Effector memory CD4-positive, alpha-beta T cell (primary cell): ENCODE data around the gene STIMATE.

Experiments
- DNase-seq, 3 donors: peaks; one replicate each; pipeline ENCODE4 v3.0.0-alpha.2; 2020
- H3K27ac ChIP-seq: 2 replicates; pipeline ENCODE4 v1.7.0; 2013; ENCODE audit warnings: mild to moderate bottlenecking, low read length, moderate library complexity; ENCODE audit not compliant: insufficient read depth, poor library complexity, severe bottlenecking
- H3K27me3 ChIP-seq: replicated peaks from 2 replicates; pipeline ENCODE4 v1.7.0; 2013; ENCODE audit warnings: mild to moderate bottlenecking, low read length; ENCODE audit not compliant: insufficient read depth, control insufficient read depth, poor library complexity, severe bottlenecking
- H3K36me3 ChIP-seq: 2 replicates; pipeline ENCODE4 v1.7.0; 2013; ENCODE audit warnings: mild to moderate bottlenecking, low read length, moderate library complexity; ENCODE audit not compliant: control insufficient read depth, insufficient read depth
- H3K4me1 ChIP-seq: 2 replicates; pipeline ENCODE4 v1.7.0; 2013; ENCODE audit warnings: low read length, mild to moderate bottlenecking; ENCODE audit not compliant: control insufficient read depth, insufficient read depth, poor library complexity, severe bottlenecking
- H3K4me3 ChIP-seq: 2 replicates; pipeline ENCODE4 v1.7.0; 2013; ENCODE audit warnings: low read length, low read depth, mild to moderate bottlenecking; ENCODE audit not compliant: insufficient read depth, poor library complexity, severe bottlenecking
- H3K9me3 ChIP-seq: 2 replicates; pipeline ENCODE4 v1.7.0; 2013; ENCODE audit warnings: mild to moderate bottlenecking, low read length, moderate library complexity; ENCODE audit not compliant: control insufficient read depth

The STIMATE gene

DNA sequence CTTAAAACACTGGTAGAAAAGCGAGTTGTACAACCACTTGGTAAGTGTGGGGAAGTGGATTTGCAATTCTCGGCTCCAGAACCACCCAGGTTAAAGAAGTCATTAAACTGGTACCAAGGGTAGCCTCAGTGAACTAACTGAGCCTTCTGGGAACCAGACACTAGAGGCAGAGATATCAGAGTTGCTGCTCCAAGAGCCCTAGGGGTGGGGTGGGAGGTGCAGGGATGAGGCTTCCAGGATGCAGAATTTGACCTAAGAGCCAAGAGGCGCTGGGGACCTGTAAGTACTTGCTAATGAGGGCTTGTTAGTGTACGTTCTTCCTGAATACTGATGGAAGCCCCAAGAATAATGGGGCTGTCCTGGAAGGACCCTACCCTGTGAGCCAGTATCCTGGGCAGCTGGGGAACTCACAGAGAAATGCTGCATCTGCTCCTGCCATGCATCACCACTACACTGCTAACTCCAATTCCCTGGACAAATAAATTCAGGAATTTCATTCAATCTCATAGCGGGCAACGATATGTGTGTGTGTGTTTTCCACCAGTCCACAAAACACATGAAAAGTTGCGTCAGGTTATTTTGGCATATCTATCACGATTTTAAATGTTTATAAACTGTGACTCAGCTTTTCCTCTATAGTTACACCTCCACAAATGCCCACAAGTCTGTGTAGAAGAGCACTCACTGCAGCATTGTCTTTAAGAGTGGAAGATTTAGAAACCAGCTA lies 23.8 kb downstream of the STIMATE start:
- Histone ChIP-seq H3K36me3 (peaks cover 4% of the 10 kb centered on the region), H3K27me3 (no peaks in the 10 kb centered on the region), H3K9me3 (no peaks in the 10 kb centered on the region), H3K4me1 (peaks cover 4% of the 10 kb centered on the region), H3K4me3 (no peak overlapping the region), H3K27ac (no peak overlapping the region)
- DNase-seq: no peak

DNA sequence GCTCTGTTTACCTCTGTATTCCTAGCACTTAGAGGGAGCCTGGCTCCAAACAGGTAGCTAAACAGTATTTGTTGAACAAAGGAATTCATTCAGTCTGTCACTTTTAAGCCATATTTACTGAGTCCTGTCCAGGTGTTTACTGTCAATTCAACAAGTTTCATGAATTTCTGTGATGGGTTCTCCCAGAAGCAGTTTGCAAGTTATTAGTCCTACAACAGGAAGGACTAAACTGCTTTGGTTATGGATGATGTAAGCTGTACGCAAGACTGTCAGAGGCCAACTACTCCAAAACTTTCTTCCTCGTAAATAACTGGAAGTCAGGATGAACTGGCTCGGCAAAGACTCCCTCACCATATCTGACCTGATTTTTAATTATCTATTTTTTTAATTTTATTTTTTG lies 25.1 kb downstream of the STIMATE start:
- H3K4me3 ChIP-seq: no peak overlapping the region
- no peak overlapping the region for H3K27ac ChIP-seq
- no peaks in the 10 kb centered on the region for H3K9me3 ChIP-seq
- peaks cover 4% of the 10 kb centered on the region for H3K4me1 ChIP-seq
- DNase-seq: no peak
- peaks cover 4% of the 10 kb centered on the region for H3K36me3 ChIP-seq
- H3K27me3 ChIP-seq: no peaks in the 10 kb centered on the region

- Histone ChIP-seq H3K4me3 (no peak overlapping the region), H3K4me1 (peaks cover 4% of the 10 kb centered on the region), H3K36me3 (peaks cover 7% of the 10 kb centered on the region), H3K27me3 (no peaks in the 10 kb centered on the region), H3K9me3 (no peaks in the 10 kb centered on the region), H3K27ac (no peak overlapping the region)
- DNase-seq: no peak
Measured at GRCh38 chr3:52871761-52872160, 25.6 kb downstream of the STIMATE start.

DNA sequence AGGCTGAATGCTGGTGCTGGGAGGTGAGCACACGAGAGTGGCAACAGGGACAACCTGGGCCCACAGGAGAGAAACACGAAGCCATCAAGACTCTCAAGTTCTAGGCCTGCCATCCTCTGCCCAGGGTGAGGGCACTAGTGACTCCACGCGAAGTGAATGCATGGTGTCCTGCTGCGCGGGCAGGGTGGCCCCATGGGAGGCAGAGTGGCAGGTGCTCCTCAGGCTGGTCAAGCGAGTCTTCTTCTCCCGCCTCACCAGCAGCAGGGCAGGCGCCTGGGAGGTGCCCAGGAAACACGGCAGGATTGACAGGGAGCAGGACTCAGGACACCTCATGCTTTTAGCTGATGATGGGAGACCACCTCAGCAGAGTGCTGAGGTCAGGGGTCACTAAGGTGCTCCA lies 26.9 kb downstream of the STIMATE start:
- peaks cover 3% of the 10 kb centered on the region for H3K4me1 ChIP-seq
- no peaks in the 10 kb centered on the region for H3K27me3 ChIP-seq
- H3K36me3 ChIP-seq: peaks cover 8% of the 10 kb centered on the region
- no peaks in the 10 kb centered on the region for H3K9me3 ChIP-seq
- DNase-seq: no peak
- H3K4me3 ChIP-seq: no peak overlapping the region
- H3K27ac ChIP-seq: no peak overlapping the region

GRCh38 chr3:52866427-52866826 lies 30.9 kb downstream of the STIMATE start:
- H3K4me3 ChIP-seq: no peak overlapping the region
- DNase-seq: no peak
- H3K4me1 ChIP-seq: no peaks in the 10 kb centered on the region
- H3K27ac ChIP-seq: no peak overlapping the region
- H3K9me3 ChIP-seq: no peaks in the 10 kb centered on the region
- peaks cover 8% of the 10 kb centered on the region for H3K36me3 ChIP-seq
- H3K27me3 ChIP-seq: no peaks in the 10 kb centered on the region

DNA sequence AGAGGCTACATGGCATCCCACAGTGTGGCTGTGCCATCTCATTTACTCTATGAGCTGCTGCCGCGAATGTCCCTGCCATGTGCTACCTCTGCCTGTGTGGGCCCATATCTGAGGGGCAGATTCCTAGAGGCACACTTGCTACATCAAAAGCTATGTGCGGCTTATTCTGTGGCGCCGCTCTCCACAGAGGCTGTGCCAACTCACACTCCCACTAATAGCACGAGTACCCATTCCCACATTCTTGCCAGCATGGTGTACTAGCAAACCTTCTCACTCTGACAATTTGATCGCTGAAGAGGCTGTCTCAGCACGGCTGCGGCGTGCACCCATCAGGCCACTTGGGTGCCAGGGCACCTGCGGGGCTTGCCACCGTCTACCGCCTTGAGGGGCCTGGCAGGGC lies 31.4 kb downstream of the STIMATE start:
- Histone ChIP-seq H3K9me3 (no peaks in the 10 kb centered on the region), H3K27me3 (no peaks in the 10 kb centered on the region), H3K27ac (no peak overlapping the region), H3K36me3 (peaks cover 8% of the 10 kb centered on the region), H3K4me3 (no peak overlapping the region), H3K4me1 (no peaks in the 10 kb centered on the region)
- no peak for DNase-seq

DNA sequence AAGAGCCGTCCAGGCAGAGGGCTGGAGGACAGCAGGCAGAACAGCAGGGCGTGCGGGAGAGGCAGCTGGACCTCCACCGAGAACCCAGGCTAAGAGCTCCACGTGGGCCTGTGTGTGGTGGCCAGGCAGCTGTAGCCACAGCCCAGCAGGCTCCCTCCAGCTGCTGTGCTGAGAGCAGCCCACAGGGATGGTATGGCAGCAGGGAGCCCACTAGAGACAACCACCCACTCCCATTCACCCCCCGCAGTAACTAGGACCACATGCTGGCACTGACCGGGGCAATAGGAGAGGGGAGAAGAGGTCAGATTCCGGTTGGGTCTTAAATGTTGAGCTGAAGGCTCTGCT lies 37.0 kb downstream of the STIMATE start:
- Histone ChIP-seq H3K4me3 (no peak overlapping the region), H3K27ac (no peak overlapping the region), H3K36me3 (peaks cover 5% of the 10 kb centered on the region), H3K4me1 (no peaks in the 10 kb centered on the region), H3K9me3 (no peaks in the 10 kb centered on the region), H3K27me3 (no peaks in the 10 kb centered on the region)
- no peak for DNase-seq

DNA sequence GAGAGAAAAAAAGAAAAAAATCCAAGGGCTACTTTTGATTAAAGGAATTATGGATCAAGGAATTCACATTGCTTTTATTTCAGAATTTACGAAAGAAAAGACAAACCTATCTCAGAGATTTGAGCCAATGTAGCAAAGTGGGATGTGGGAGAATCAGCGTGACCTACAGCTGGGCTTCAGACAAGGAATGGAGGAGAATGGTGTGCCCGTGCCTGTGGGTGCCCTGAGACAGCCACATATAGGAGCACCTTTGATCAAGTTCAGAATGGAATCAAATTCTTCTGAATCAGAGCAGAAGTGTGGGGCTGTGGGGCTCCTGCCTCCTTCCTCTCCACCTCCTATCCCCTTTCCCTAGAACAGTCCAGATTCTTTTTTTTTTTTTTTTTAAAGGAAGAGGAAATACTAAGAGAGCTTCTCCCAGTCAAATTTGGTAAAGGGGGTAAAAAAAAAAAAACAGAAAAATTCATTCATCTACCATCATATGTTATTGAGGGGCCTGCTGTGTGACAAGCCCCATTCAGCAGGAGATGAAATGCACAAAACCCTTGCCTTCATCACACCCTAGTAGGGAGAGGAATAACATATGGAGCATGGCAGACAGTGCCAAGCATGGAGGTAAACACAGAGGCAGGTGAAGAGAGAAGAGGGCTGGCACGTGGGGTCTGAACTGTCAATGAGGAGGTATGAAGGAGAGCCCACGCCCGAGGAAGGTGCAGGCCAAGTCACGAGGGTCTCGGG lies 37.5 kb downstream of the STIMATE start:
- Histone ChIP-seq H3K9me3 (no peaks in the 10 kb centered on the region), H3K27ac (no peak overlapping the region), H3K36me3 (peaks cover 6% of the 10 kb centered on the region), H3K4me1 (no peaks in the 10 kb centered on the region), H3K4me3 (no peak overlapping the region), H3K27me3 (no peaks in the 10 kb centered on the region)
- no peak for DNase-seq

GRCh38 chr3:52857864-52858263 lies 39.5 kb downstream of the STIMATE start:
- peaks cover 13% of the 10 kb centered on the region for H3K36me3 ChIP-seq
- no peak for DNase-seq

GRCh38 chr3:52857133-52857532 lies 40.2 kb downstream of the STIMATE start:
- H3K4me1 ChIP-seq: no peaks in the 10 kb centered on the region
- no peaks in the 10 kb centered on the region for H3K27me3 ChIP-seq
- H3K9me3 ChIP-seq: no peaks in the 10 kb centered on the region
- H3K4me3 ChIP-seq: no peak overlapping the region
- H3K36me3 ChIP-seq: peaks cover 15% of the 10 kb centered on the region
- no peak for DNase-seq
- no peak overlapping the region for H3K27ac ChIP-seq

More at GRCh38 chr3:52857864-52858263, 39.5 kb downstream of the STIMATE start:
- Histone ChIP-seq H3K4me3 (no peak overlapping the region), H3K27ac (no peak overlapping the region), H3K4me1 (no peaks in the 10 kb centered on the region), H3K9me3 (no peaks in the 10 kb centered on the region), H3K27me3 (no peaks in the 10 kb centered on the region)
